Chondrocyte (in vitro differentiated cells): Measurements from ENCODE around the gene ARHGAP15. TPM values are rescaled to one million over a fixed set of nuclear protein-coding genes. Genes with fewer than 3 reads are reported as not detected.

Source experiments
- DNase-seq: peaks from one replicate; pipeline ENCODE4 v3.0.0; 2021; ENCODE audit warnings: mixed read lengths, low spot score
- H3K27ac Mint-ChIP-seq: one replicate; pipeline ENCODE4 v1.8.0; 2021; ENCODE audit warnings: mild to moderate bottlenecking, moderate library complexity, mixed read lengths; ENCODE audit not compliant: unreplicated experiment
- H3K27me3 Mint-ChIP-seq: 2 replicates; pipeline ENCODE4 v1.8.0; 2021; ENCODE audit warnings: low read depth, mixed read lengths
- H3K36me3 Mint-ChIP-seq: 2 replicates; pipeline ENCODE4 v1.8.0; 2021; ENCODE audit warnings: low read depth, mixed read lengths
- H3K4me1 Mint-ChIP-seq: 2 replicates; pipeline ENCODE4 v1.8.0; 2021; ENCODE audit warnings: low read depth, mild to moderate bottlenecking, mixed read lengths
- H3K4me3 Mint-ChIP-seq: one replicate; pipeline ENCODE4 v1.8.0; 2021; ENCODE audit warnings: mild to moderate bottlenecking, moderate library complexity, mixed read lengths; ENCODE audit not compliant: unreplicated experiment
- H3K9me3 Mint-ChIP-seq: 2 replicates; pipeline ENCODE4 v1.8.0; 2021; ENCODE audit warnings: low read depth, mixed read lengths
- total RNA-seq: library from RNA; stranded (reverse); gene quantifications from 3 replicates; pipeline ENCODE4 v1.2.1, GENCODE V29; 2021
- TF ChIP-seq, protein P1 (sequence below): fragments of 200-600 bp; sonication (generic); IDR thresholded peaks from 2 replicates; pipeline ENCODE4 v1.5.0; 2021; ENCODE audit warnings: antibody characterized with exemption, mild to moderate bottlenecking, moderate library complexity

The ARHGAP15 gene
- total RNA-seq, 1 donor from 2014 or later: 0.42 TPM

DNA sequence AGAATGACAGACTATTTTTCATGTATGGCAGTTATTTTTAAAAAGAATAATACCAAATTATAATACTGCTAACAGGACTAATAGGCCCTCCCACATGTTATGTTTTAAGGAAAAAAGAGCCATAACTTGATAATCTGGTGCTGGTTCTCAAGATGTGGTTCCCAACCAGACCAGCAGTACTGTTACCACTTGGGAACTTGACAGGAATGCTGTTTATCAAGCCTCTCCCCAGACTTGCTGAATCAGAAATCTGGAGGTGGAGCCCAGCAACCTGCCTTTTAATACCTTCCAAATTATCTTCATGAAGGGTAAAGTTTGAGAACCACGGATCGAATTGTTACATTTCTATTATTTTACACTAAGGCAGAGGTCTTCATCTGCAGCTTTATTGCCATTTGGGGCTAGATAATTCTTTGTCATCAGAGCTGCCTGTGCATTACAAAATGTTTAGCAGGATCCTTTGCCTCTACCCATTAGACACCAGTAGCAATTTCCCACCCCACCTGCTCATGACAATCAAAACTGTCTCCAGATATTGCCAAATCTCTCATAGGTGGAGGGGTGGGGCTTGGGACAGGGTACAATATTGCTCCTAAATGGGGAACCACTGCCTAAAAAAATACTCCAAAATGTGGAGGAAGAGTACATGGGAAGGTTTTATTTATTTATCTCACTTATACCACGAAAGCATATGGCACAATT lies 629.6 kb downstream of the ARHGAP15 start:
- peaks cover 6% of the 10 kb centered on the region for H3K4me1 Mint-ChIP-seq
- no peak for DNase-seq
- H3K36me3 Mint-ChIP-seq: no peaks in the 10 kb centered on the region
- H3K27me3 Mint-ChIP-seq: no peaks in the 10 kb centered on the region
- TF ChIP-seq, protein P1, sequence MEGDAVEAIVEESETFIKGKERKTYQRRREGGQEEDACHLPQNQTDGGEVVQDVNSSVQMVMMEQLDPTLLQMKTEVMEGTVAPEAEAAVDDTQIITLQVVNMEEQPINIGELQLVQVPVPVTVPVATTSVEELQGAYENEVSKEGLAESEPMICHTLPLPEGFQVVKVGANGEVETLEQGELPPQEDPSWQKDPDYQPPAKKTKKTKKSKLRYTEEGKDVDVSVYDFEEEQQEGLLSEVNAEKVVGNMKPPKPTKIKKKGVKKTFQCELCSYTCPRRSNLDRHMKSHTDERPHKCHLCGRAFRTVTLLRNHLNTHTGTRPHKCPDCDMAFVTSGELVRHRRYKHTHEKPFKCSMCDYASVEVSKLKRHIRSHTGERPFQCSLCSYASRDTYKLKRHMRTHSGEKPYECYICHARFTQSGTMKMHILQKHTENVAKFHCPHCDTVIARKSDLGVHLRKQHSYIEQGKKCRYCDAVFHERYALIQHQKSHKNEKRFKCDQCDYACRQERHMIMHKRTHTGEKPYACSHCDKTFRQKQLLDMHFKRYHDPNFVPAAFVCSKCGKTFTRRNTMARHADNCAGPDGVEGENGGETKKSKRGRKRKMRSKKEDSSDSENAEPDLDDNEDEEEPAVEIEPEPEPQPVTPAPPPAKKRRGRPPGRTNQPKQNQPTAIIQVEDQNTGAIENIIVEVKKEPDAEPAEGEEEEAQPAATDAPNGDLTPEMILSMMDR: no peak
- no peak overlapping the region for H3K27ac Mint-ChIP-seq
- H3K9me3 Mint-ChIP-seq: no peaks in the 10 kb centered on the region
- H3K4me3 Mint-ChIP-seq: no peak overlapping the region

- Mint-ChIP-seq H3K27me3 (no peaks in the 10 kb centered on the region), H3K4me3 (no peak overlapping the region), H3K9me3 (no peaks in the 10 kb centered on the region), H3K4me1 (peaks cover 6% of the 10 kb centered on the region), H3K36me3 (no peaks in the 10 kb centered on the region), H3K27ac (no peak overlapping the region)
- TF ChIP-seq, protein P1: no peak
- DNase-seq: no peak
Measured at GRCh38 chr2:143759455-143759854, 630.2 kb downstream of the ARHGAP15 start.

DNA sequence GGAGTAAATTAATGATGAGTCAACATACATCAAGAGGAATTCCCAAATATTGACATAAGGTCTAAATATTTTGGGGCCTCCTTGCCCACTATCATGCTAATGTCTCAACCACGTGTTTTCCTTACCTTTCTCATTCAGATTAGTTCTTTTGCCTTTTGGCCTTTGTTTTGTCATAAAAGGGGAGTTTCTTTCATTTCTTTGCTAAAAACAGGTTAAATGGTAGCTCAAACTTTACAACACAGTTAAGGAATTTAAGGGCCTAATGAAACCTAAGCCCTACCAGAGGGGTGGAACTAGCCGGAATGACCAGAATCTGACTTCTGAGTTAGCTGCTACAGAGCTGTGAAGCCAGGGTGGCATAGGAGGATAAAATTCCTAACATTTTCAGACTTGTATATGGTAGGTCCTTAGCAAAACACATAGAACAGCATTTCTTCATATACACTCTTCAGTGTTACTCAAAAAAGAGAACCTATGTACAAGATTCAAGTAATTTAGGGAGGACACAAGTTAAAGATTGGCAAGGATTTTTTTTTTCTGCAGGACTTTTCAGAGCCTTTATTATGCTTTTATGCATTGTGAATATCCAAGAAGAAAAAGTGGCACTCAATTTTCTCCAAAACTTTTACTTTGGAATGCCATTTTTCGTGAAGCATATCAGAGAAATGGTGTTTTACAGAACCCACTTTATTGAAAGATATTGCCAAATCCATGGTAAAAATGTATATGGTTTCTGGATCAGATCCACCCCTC lies 633.1 kb downstream of the ARHGAP15 start:
- Mint-ChIP-seq H3K36me3 (no peaks in the 10 kb centered on the region), H3K27me3 (no peaks in the 10 kb centered on the region)
- DNase-seq: no peak

DNA sequence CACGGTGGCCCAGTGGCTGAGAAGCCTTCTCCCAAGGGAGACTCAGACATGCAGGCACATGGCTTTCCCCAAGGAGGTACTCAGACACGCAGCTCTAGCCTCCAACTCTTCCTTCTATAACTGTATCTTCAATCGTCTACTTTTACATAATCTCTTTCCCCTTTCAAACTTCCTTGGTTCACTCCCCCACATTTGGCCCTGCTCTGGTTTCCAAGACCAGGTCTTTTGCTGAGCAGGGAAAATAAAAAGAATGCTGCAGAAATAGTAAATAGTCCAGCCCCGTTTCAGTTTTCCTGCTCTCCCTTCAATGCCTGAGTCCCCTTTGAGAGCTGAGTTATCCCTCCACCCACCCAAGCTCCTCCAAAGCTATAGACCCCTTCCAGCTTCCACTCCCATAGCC lies 635.0 kb downstream of the ARHGAP15 start:
- H3K4me3 Mint-ChIP-seq: no peak overlapping the region
- DNase-seq: no peak
- no peaks in the 10 kb centered on the region for H3K36me3 Mint-ChIP-seq
- H3K9me3 Mint-ChIP-seq: no peaks in the 10 kb centered on the region
- no peaks in the 10 kb centered on the region for H3K27me3 Mint-ChIP-seq
- H3K4me1 Mint-ChIP-seq: peaks cover 6% of the 10 kb centered on the region
- TF ChIP-seq, protein P1: no peak
- H3K27ac Mint-ChIP-seq: no peak overlapping the region

More for the DNA sequence above, 633.1 kb downstream of the ARHGAP15 start:
- Mint-ChIP-seq H3K27ac (no peak overlapping the region), H3K4me1 (peaks cover 6% of the 10 kb centered on the region), H3K4me3 (no peak overlapping the region), H3K9me3 (no peaks in the 10 kb centered on the region)
- TF ChIP-seq, protein P1: no peak

GRCh38 chr2:143764706-143765105 lies 635.5 kb downstream of the ARHGAP15 start:
- no peaks in the 10 kb centered on the region for H3K27me3 Mint-ChIP-seq
- no peak overlapping the region for H3K4me3 Mint-ChIP-seq
- no peaks in the 10 kb centered on the region for H3K36me3 Mint-ChIP-seq
- DNase-seq: no peak
- H3K9me3 Mint-ChIP-seq: no peaks in the 10 kb centered on the region
- H3K4me1 Mint-ChIP-seq: peaks cover 6% of the 10 kb centered on the region
- TF ChIP-seq, protein P1: no peak
- no peak overlapping the region for H3K27ac Mint-ChIP-seq
